Measurements from ENCODE around the gene CIT.

CIT gene

GRCh38 chr12:119758722-119759121, 118.4 kb downstream of the CIT start:
- no peak for DNase-seq (ENCODE audit: low read depth)
- H3K4me3 ChIP-seq (ENCODE audit: low read depth, low read length), result no peak overlapping the region

GRCh38 chr12:119758234-119758633, 118.9 kb downstream of the CIT start:
- no peak overlapping the region for H3K4me3 ChIP-seq (ENCODE audit: low read depth, low read length)
- DNase-seq (ENCODE audit: low read depth), result no peak

GRCh38 chr12:119751961-119752360, 125.2 kb downstream of the CIT start:
- DNase-seq (ENCODE audit: low read depth), result no peak
- no peak overlapping the region for H3K4me3 ChIP-seq (ENCODE audit: low read depth, low read length)

GRCh38 chr12:119749666-119750065, 127.5 kb downstream of the CIT start:
- no peak overlapping the region for H3K4me3 ChIP-seq (ENCODE audit: low read depth, low read length)
- no peak for DNase-seq (ENCODE audit: low read depth)

GRCh38 chr12:119748497-119748896, 128.6 kb downstream of the CIT start:
- no peak overlapping the region for H3K4me3 ChIP-seq (ENCODE audit: low read depth, low read length)
- DNase-seq (ENCODE audit: low read depth), result no peak

GRCh38 chr12:119746169-119746568, 131.0 kb downstream of the CIT start:
- no peak for DNase-seq (ENCODE audit: low read depth)
- no peak overlapping the region for H3K4me3 ChIP-seq (ENCODE audit: low read depth, low read length)

GRCh38 chr12:119744900-119745606, 132.1 kb downstream of the CIT start:
- no peak overlapping the region for H3K4me3 ChIP-seq (ENCODE audit: low read depth, low read length)
- no peak for DNase-seq (ENCODE audit: low read depth)

- DNase-seq (ENCODE audit: low read depth), result no peak
- no peak overlapping the region for H3K4me3 ChIP-seq (ENCODE audit: low read depth, low read length)
These were observed 134.4 kb downstream of the CIT start for GRCh38 chr12:119742700-119743099.

- H3K4me3 ChIP-seq (ENCODE audit: low read depth, low read length), result no peak overlapping the region
- DNase-seq (ENCODE audit: low read depth), result no peak
These were observed 136.3 kb downstream of the CIT start for GRCh38 chr12:119740830-119741229.

- no peak for DNase-seq (ENCODE audit: low read depth)
- no peak overlapping the region for H3K4me3 ChIP-seq (ENCODE audit: low read depth, low read length)
These were observed 142.0 kb downstream of the CIT start for GRCh38 chr12:119735079-119735478.

GRCh38 chr12:119730381-119730780, 146.7 kb downstream of the CIT start:
- DNase-seq (ENCODE audit: low read depth), result no peak
- H3K4me3 ChIP-seq (ENCODE audit: low read depth, low read length), result no peak overlapping the region

- DNase-seq (ENCODE audit: low read depth), result no peak
- no peak overlapping the region for H3K4me3 ChIP-seq (ENCODE audit: low read depth, low read length)
These were observed 147.2 kb downstream of the CIT start for GRCh38 chr12:119729871-119730270.

GRCh38 chr12:119728444-119728745, 148.7 kb downstream of the CIT start:
- no peak overlapping the region for H3K4me3 ChIP-seq (ENCODE audit: low read depth, low read length)
- DNase-seq (ENCODE audit: low read depth), result no peak

GRCh38 chr12:119727600-119728443, 149.3 kb downstream of the CIT start:
- no peak overlapping the region for H3K4me3 ChIP-seq (ENCODE audit: low read depth, low read length)
- DNase-seq (ENCODE audit: low read depth), result no peak

GRCh38 chr12:119725523-119725922, 151.6 kb downstream of the CIT start:
- no peak overlapping the region for H3K4me3 ChIP-seq (ENCODE audit: low read depth, low read length)
- no peak for DNase-seq (ENCODE audit: low read depth)

- no peak for DNase-seq (ENCODE audit: low read depth)
- H3K4me3 ChIP-seq (ENCODE audit: low read depth, low read length), result no peak overlapping the region
These were observed 155.8 kb downstream of the CIT start for GRCh38 chr12:119721306-119721705.

- DNase-seq (ENCODE audit: low read depth), result no peak
These were observed 156.8 kb downstream of the CIT start for GRCh38 chr12:119720349-119720748.

GRCh38 chr12:119718141-119718540, 159.0 kb downstream of the CIT start:
- H3K4me3 ChIP-seq (ENCODE audit: low read depth, low read length), result no peak overlapping the region
- no peak for DNase-seq (ENCODE audit: low read depth)

More at GRCh38 chr12:119720349-119720748, 156.8 kb downstream of the CIT start:
- no peak overlapping the region for H3K4me3 ChIP-seq (ENCODE audit: low read depth, low read length)

GRCh38 chr12:119715268-119715620, 161.9 kb downstream of the CIT start:
- no peak overlapping the region for H3K4me3 ChIP-seq (ENCODE audit: low read depth, low read length)
- DNase-seq (ENCODE audit: low read depth), result no peak

- H3K4me3 ChIP-seq (ENCODE audit: low read depth, low read length), result no peak overlapping the region
- no peak for DNase-seq (ENCODE audit: low read depth)
These were observed 162.4 kb downstream of the CIT start for GRCh38 chr12:119714614-119715267.
